GM23338 (cell line): ENCODE results near the gene NCOA1. TPM values are rescaled to one million over a fixed set of nuclear protein-coding genes. Genes with fewer than 3 reads are reported as not detected.

ENCODE experiments used
- ATAC-seq: fragments of 200-7000 bp; cut with Tn5 transposase; 3 replicates; pipeline ENCODE4 v1.9.1; 2020
- DNase-seq: peaks from one replicate; pipeline ENCODE4 v3.0.0-alpha.2; 2015; ENCODE audit warnings: low spot score
- H2AFZ ChIP-seq: fragments of 200-600 bp; sonication (generic); 2 replicates; pipeline ENCODE4 v1.8.0; 2016; ENCODE audit warnings: antibody characterized with exemption, mild to moderate bottlenecking, moderate library complexity
- H3F3A ChIP-seq: fragments of 200-600 bp; sonication (generic); replicated peaks from 2 replicates; pipeline ENCODE4 v1.8.0; 2017; ENCODE audit warnings: antibody characterized with exemption, mixed run types, low read depth
- H3K27ac ChIP-seq: fragments of 200-600 bp; sonication (generic); 2 replicates; pipeline ENCODE4 v1.6.1; 2016; ENCODE audit warnings: low read depth
- H3K27me3 ChIP-seq: fragments of 200-600 bp; sonication (generic); 2 replicates; pipeline ENCODE4 v1.8.0; 2016; ENCODE audit warnings: mild to moderate bottlenecking, mixed run types, moderate library complexity; ENCODE audit not compliant: insufficient read depth
- H3K36me3 ChIP-seq: fragments of 200-600 bp; sonication (generic); 2 replicates; pipeline ENCODE4 v1.8.0; 2016; ENCODE audit warnings: mild to moderate bottlenecking; ENCODE audit not compliant: insufficient read depth
- H3K4me1 ChIP-seq: fragments of 200-600 bp; sonication (generic); 2 replicates; pipeline ENCODE4 v1.8.0; 2016; ENCODE audit warnings: mild to moderate bottlenecking, moderate library complexity; ENCODE audit not compliant: insufficient read depth
- H3K4me2 ChIP-seq: fragments of 200-600 bp; sonication (generic); 2 replicates; pipeline ENCODE4 v1.7.1; 2017; ENCODE audit warnings: mixed run types
- H3K4me3 ChIP-seq: fragments of 200-600 bp; sonication (generic); 2 replicates; pipeline ENCODE4 v1.6.1; 2016; ENCODE audit warnings: mixed run types
- H3K79me2 ChIP-seq: fragments of 200-600 bp; sonication (generic); replicated peaks from 2 replicates; pipeline ENCODE4 v1.8.0; 2017; ENCODE audit warnings: mild to moderate bottlenecking; ENCODE audit not compliant: insufficient read depth
- H3K9me2 ChIP-seq: fragments of 200-600 bp; sonication (generic); 2 replicates; pipeline ENCODE4 v1.8.0; 2017; ENCODE audit not compliant: insufficient read depth
- H4K20me1 ChIP-seq: fragments of 200-600 bp; sonication (generic); replicated peaks from 2 replicates; pipeline ENCODE4 v1.8.0; 2017; ENCODE audit warnings: mild to moderate bottlenecking; ENCODE audit not compliant: insufficient read depth
- H3K27ac Mint-ChIP-seq: 2 replicates; pipeline ENCODE4 v1.8.0; 2020; ENCODE audit warnings: inconsistent platforms, mild to moderate bottlenecking, moderate library complexity, mixed read lengths
- H3K27me3 Mint-ChIP-seq: 3 replicates; pipeline ENCODE4 v1.8.0; 2022; ENCODE audit warnings: low read depth, mild to moderate bottlenecking, moderate library complexity, mixed read lengths, inconsistent platforms; ENCODE audit not compliant: insufficient read depth, poor library complexity
- H3K36me3 Mint-ChIP-seq: 3 replicates; pipeline ENCODE4 v1.8.0; 2021; ENCODE audit warnings: low read depth, mild to moderate bottlenecking, inconsistent platforms, moderate library complexity, mixed read lengths
- H3K4me1 Mint-ChIP-seq: 3 replicates; pipeline ENCODE4 v1.8.0; 2020; ENCODE audit warnings: mild to moderate bottlenecking, inconsistent platforms, mixed read lengths
- H3K4me3 Mint-ChIP-seq: 3 replicates; pipeline ENCODE4 v1.8.0; 2021; ENCODE audit warnings: moderate library complexity, mild to moderate bottlenecking, inconsistent platforms, mixed read lengths
- H3K9me3 Mint-ChIP-seq: 3 replicates; pipeline ENCODE4 v1.8.0; 2020; ENCODE audit warnings: moderate library complexity, mild to moderate bottlenecking, inconsistent platforms, mixed read lengths
- CREB1 ChIP-seq: fragments of 250-450 bp; sonication (Bioruptor Pico); IDR thresholded peaks from 2 replicates; pipeline ENCODE4 v1.5.0; 2020; ENCODE audit warnings: low read depth, mild to moderate bottlenecking, moderate library complexity
- EZH2 ChIP-seq: fragments of 200-600 bp; sonication (generic); IDR thresholded peaks from one replicate; pipeline ENCODE4 v1.8.0; 2017; ENCODE audit warnings: antibody characterized with exemption, mild to moderate bottlenecking, low read depth; ENCODE audit not compliant: unreplicated experiment
- EZH2phosphoT487 ChIP-seq: fragments of 200-600 bp; sonication (generic); IDR thresholded peaks from one replicate; pipeline ENCODE4 v1.8.1; 2018; ENCODE audit warnings: antibody characterized with exemption; ENCODE audit not compliant: unreplicated experiment
- JUNB ChIP-seq: IDR thresholded peaks from one replicate; pipeline ENCODE4 v1.6.1; 2016; ENCODE audit warnings: antibody characterized with exemption; ENCODE audit not compliant: unreplicated experiment
- STAT1 ChIP-seq: IDR thresholded peaks from one replicate; pipeline ENCODE4 v1.6.1; 2016; ENCODE audit warnings: antibody characterized with exemption; ENCODE audit not compliant: unreplicated experiment
- ZNF114 ChIP-seq: fragments of 250-450 bp; sonication (Bioruptor Pico); IDR thresholded peaks from 2 replicates; pipeline ENCODE4 v1.5.0; 2020; ENCODE audit warnings: mild to moderate bottlenecking, moderate library complexity
- ZNF331 ChIP-seq: fragments of 250-450 bp; sonication (Bioruptor Pico); IDR thresholded peaks from 2 replicates; pipeline ENCODE4 v1.5.0; 2020; ENCODE audit warnings: low read depth, mild to moderate bottlenecking, moderate library complexity
- polyA plus RNA-seq: library from polyadenylated mRNA; unstranded; fragments of >200 nt; fragmentation: Nextera tagmentation; extraction: Ambion mirVana; gene quantifications from 2 replicates; pipeline ENCODE4 v1.2.1, GENCODE V29; 2016
- total RNA-seq: library from RNA; depleted of rRNA; stranded (reverse); fragments of >200 nt; shearing (Covaris generic); gene quantifications from 2 replicates; pipeline ENCODE4 v1.2.3, GENCODE V29; 2014
- TF ChIP-seq, protein P1 (sequence below): fragments of 250-450 bp; sonication (Bioruptor Pico); IDR thresholded peaks from 2 replicates; pipeline ENCODE4 v1.5.0; 2020; ENCODE audit warnings: mild to moderate bottlenecking, moderate library complexity
- TF ChIP-seq, protein P2 (sequence below): IDR thresholded peaks from 2 replicates; pipeline ENCODE4 v1.6.1; 2016; ENCODE audit warnings: antibody characterized with exemption
- TF ChIP-seq, protein P3 (sequence below): IDR thresholded peaks from one replicate; pipeline ENCODE4 v1.6.1; 2018; ENCODE audit warnings: antibody characterized with exemption; ENCODE audit not compliant: unreplicated experiment

NCOA1 gene
- total and polyA plus RNA-seq, 2 experiments from 2014 or later: 7.1 to 15.1 TPM

DNA sequence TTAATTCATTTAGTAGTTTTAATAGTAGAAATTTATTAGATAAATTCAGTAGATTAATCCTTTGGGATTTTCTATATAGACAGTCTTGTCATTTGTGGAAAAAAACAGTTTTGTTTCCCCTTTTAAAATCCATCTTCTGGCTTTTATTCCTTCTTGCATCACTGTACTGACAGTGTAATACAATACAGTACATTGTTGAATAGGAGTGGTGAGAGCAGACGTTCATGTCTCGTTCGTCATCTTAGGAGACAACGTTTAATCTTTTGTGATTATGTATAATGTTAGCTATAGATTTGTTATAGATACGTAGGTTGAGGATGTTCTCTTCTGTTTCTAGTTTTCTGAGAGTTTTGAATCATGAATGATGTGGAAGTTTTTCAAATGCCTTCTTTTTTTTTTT lies 61.8 kb downstream of the NCOA1 start:
- no peaks in the 10 kb centered on the region for H3K9me2 ChIP-seq
- no peak overlapping the region for H3K4me3 ChIP-seq
- H4K20me1 ChIP-seq: no peaks in the 10 kb centered on the region
- no peak overlapping the region for H2AFZ ChIP-seq
- ATAC-seq: no peak
- Mint-ChIP-seq H3K27me3 (peaks cover 2% of the 10 kb centered on the region), H3K4me3 (no peak overlapping the region), H3K27ac (no peak overlapping the region), H3K9me3 (peaks cover 33% of the 10 kb centered on the region), H3K4me1 (no peaks in the 10 kb centered on the region; the same call in 2 of the 3 replicates), H3K36me3 (peaks cover 42% of the 10 kb centered on the region)
- H3K79me2 ChIP-seq: 0 out of 2 replicates have a peak, but pooled peaks cover 3% of the 10 kb centered on the region
- TF ChIP-seq, protein P1, sequence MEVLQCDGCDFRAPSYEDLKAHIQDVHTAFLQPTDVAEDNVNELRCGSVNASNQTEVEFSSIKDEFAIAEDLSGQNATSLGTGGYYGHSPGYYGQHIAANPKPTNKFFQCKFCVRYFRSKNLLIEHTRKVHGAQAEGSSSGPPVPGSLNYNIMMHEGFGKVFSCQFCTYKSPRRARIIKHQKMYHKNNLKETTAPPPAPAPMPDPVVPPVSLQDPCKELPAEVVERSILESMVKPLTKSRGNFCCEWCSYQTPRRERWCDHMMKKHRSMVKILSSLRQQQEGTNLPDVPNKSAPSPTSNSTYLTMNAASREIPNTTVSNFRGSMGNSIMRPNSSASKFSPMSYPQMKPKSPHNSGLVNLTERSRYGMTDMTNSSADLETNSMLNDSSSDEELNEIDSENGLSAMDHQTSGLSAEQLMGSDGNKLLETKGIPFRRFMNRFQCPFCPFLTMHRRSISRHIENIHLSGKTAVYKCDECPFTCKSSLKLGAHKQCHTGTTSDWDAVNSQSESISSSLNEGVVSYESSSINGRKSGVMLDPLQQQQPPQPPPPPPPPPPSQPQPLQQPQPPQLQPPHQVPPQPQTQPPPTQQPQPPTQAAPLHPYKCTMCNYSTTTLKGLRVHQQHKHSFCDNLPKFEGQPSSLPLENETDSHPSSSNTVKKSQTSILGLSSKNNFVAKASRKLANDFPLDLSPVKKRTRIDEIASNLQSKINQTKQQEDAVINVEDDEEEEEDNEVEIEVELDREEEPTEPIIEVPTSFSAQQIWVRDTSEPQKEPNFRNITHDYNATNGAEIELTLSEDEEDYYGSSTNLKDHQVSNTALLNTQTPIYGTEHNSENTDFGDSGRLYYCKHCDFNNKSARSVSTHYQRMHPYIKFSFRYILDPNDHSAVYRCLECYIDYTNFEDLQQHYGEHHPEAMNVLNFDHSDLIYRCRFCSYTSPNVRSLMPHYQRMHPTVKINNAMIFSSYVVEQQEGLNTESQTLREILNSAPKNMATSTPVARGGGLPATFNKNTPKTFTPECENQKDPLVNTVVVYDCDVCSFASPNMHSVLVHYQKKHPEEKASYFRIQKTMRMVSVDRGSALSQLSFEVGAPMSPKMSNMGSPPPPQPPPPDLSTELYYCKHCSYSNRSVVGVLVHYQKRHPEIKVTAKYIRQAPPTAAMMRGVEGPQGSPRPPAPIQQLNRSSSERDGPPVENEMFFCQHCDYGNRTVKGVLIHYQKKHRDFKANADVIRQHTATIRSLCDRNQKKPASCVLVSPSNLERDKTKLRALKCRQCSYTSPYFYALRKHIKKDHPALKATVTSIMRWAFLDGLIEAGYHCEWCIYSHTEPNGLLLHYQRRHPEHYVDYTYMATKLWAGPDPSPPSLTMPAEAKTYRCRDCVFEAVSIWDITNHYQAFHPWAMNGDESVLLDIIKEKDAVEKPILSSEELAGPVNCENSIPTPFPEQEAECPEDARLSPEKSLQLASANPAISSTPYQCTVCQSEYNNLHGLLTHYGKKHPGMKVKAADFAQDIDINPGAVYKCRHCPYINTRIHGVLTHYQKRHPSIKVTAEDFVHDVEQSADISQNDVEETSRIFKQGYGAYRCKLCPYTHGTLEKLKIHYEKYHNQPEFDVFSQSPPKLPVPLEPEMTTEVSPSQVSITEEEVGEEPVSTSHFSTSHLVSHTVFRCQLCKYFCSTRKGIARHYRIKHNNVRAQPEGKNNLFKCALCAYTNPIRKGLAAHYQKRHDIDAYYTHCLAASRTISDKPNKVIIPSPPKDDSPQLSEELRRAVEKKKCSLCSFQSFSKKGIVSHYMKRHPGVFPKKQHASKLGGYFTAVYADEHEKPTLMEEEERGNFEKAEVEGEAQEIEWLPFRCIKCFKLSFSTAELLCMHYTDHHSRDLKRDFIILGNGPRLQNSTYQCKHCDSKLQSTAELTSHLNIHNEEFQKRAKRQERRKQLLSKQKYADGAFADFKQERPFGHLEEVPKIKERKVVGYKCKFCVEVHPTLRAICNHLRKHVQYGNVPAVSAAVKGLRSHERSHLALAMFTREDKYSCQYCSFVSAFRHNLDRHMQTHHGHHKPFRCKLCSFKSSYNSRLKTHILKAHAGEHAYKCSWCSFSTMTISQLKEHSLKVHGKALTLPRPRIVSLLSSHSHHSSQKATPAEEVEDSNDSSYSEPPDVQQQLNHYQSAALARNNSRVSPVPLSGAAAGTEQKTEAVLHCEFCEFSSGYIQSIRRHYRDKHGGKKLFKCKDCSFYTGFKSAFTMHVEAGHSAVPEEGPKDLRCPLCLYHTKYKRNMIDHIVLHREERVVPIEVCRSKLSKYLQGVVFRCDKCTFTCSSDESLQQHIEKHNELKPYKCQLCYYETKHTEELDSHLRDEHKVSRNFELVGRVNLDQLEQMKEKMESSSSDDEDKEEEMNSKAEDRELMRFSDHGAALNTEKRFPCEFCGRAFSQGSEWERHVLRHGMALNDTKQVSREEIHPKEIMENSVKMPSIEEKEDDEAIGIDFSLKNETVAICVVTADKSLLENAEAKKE (CRISPR knock-in tag): no peak
- TF ChIP-seq, protein P2, sequence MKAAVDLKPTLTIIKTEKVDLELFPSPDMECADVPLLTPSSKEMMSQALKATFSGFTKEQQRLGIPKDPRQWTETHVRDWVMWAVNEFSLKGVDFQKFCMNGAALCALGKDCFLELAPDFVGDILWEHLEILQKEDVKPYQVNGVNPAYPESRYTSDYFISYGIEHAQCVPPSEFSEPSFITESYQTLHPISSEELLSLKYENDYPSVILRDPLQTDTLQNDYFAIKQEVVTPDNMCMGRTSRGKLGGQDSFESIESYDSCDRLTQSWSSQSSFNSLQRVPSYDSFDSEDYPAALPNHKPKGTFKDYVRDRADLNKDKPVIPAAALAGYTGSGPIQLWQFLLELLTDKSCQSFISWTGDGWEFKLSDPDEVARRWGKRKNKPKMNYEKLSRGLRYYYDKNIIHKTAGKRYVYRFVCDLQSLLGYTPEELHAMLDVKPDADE: no peak
- TF ChIP-seq STAT1: no peak
- TF ChIP-seq EZH2phosphoT487: no peak
- TF ChIP-seq CREB1: no peak
- TF ChIP-seq JUNB: no peak
- TF ChIP-seq ZNF331 (CRISPR knock-in tag): no peak
- TF ChIP-seq, protein P3, sequence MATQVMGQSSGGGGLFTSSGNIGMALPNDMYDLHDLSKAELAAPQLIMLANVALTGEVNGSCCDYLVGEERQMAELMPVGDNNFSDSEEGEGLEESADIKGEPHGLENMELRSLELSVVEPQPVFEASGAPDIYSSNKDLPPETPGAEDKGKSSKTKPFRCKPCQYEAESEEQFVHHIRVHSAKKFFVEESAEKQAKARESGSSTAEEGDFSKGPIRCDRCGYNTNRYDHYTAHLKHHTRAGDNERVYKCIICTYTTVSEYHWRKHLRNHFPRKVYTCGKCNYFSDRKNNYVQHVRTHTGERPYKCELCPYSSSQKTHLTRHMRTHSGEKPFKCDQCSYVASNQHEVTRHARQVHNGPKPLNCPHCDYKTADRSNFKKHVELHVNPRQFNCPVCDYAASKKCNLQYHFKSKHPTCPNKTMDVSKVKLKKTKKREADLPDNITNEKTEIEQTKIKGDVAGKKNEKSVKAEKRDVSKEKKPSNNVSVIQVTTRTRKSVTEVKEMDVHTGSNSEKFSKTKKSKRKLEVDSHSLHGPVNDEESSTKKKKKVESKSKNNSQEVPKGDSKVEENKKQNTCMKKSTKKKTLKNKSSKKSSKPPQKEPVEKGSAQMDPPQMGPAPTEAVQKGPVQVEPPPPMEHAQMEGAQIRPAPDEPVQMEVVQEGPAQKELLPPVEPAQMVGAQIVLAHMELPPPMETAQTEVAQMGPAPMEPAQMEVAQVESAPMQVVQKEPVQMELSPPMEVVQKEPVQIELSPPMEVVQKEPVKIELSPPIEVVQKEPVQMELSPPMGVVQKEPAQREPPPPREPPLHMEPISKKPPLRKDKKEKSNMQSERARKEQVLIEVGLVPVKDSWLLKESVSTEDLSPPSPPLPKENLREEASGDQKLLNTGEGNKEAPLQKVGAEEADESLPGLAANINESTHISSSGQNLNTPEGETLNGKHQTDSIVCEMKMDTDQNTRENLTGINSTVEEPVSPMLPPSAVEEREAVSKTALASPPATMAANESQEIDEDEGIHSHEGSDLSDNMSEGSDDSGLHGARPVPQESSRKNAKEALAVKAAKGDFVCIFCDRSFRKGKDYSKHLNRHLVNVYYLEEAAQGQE: no peak
- TF ChIP-seq EZH2: no peak
- TF ChIP-seq ZNF114 (CRISPR knock-in tag): no peak
- DNase-seq: no peak
- no peaks in the 10 kb centered on the region for H3F3A ChIP-seq
- H3K27me3 ChIP-seq: no peaks in the 10 kb centered on the region
- H3K4me2 ChIP-seq: no peak overlapping the region
- no peaks in the 10 kb centered on the region for H3K4me1 ChIP-seq
- no peaks in the 10 kb centered on the region for H3K36me3 ChIP-seq
- H3K27ac ChIP-seq: no peak overlapping the region
